PC-9 (cell line): Measurements from ENCODE around the gene HADHA. TPM values are rescaled to one million over a fixed set of nuclear protein-coding genes. Genes with fewer than 3 reads are reported as not detected.

Experiments used
- BruUV-seq: library from RNA; stranded (reverse); fragments of 400-500 nt; replicated peaks from 2 replicates; lab custom pipeline; 2021; lab: Mats Ljungman, UMichigan
- CTCF ChIA-PET: fragments of 300-600 bp; sonication (Branson Sonifier 250); formaldehyde crosslinking; loops from one replicate; lab custom pipeline; 2022; ENCODE audit warnings: antibody characterized with exemption; lab: Charles Lee
- POLR2A ChIA-PET: fragments of 300-600 bp; sonication (Branson Sonifier 250); formaldehyde crosslinking; loops from one replicate; lab custom pipeline; 2022; ENCODE audit warnings: antibody characterized with exemption; ENCODE audit not compliant: unreplicated experiment; lab: Charles Lee
- DNase-seq, 2 experiments: peaks; one replicate each; pipeline versions ENCODE4 v3.0.0 to v3.0.0-alpha.2; 2015 to 2022; ENCODE audit warnings: mixed read lengths in 1 of 2
- H2AFZ ChIP-seq: fragments of 200-600 bp; sonication (generic); 2 replicates; pipeline ENCODE4 v1.8.1; 2017; ENCODE audit warnings: antibody characterized with exemption
- H3F3A ChIP-seq: fragments of 200-600 bp; sonication (generic); 2 replicates; pipeline ENCODE4 v1.8.1; 2017; ENCODE audit warnings: antibody characterized with exemption, mild to moderate bottlenecking, low read depth; ENCODE audit not compliant: insufficient read depth
- H3K27ac ChIP-seq: fragments of 200-600 bp; sonication (generic); 2 replicates; pipeline ENCODE4 v1.6.1; 2016; ENCODE audit warnings: mixed run types
- H3K27me3 ChIP-seq: fragments of 200-600 bp; sonication (generic); 2 replicates; pipeline ENCODE4 v1.6.1; 2016; ENCODE audit warnings: low read depth, mixed run types; ENCODE audit not compliant: insufficient read depth
- H3K36me3 ChIP-seq: fragments of 200-600 bp; sonication (generic); 2 replicates; pipeline ENCODE4 v1.6.1; 2016; ENCODE audit warnings: low read depth, mixed run types
- H3K4me1 ChIP-seq: fragments of 200-600 bp; sonication (generic); replicated peaks from 2 replicates; pipeline ENCODE4 v1.6.1; 2016; ENCODE audit warnings: mixed run types; ENCODE audit not compliant: insufficient read depth
- H3K4me2 ChIP-seq: fragments of 200-600 bp; sonication (generic); 2 replicates; pipeline ENCODE4 v1.6.1; 2017; ENCODE audit warnings: mixed run types
- H3K4me3 ChIP-seq: fragments of 200-600 bp; sonication (generic); 2 replicates; pipeline ENCODE4 v1.6.1; 2016; ENCODE audit warnings: mixed run types
- H3K79me2 ChIP-seq: fragments of 200-600 bp; sonication (generic); 2 replicates; pipeline ENCODE4 v1.6.1; 2017; ENCODE audit warnings: low read depth, mixed run types
- H3K9me2 ChIP-seq: fragments of 200-600 bp; sonication (generic); 2 replicates; pipeline ENCODE4 v1.8.1; 2017; ENCODE audit warnings: mild to moderate bottlenecking; ENCODE audit not compliant: insufficient read depth
- H3K9me3 ChIP-seq: fragments of 200-600 bp; sonication (generic); 2 replicates; pipeline ENCODE4 v1.8.1; 2016; ENCODE audit warnings: low read depth; ENCODE audit not compliant: insufficient read depth
- H4K20me1 ChIP-seq: fragments of 200-600 bp; sonication (generic); 2 replicates; pipeline ENCODE4 v1.8.1; 2017; ENCODE audit not compliant: insufficient read depth
- EZH2 ChIP-seq: fragments of 200-600 bp; sonication (generic); IDR thresholded peaks from 2 replicates; pipeline ENCODE4 v1.8.0; 2017; ENCODE audit warnings: antibody characterized with exemption, low read depth
- intact Hi-C: fragments of 100-400 bp; cut with micrococcal nuclease; formaldehyde crosslinking; loops from one replicate; pipeline ENCODE4 v1.10.0; 2022; ENCODE audit not compliant: unreplicated experiment
- total RNA-seq: library from RNA; stranded (reverse); gene quantifications from 2 replicates; pipeline ENCODE4 v1.2.3, GENCODE V29; 2021
- TF ChIP-seq, protein P1 (sequence below): fragments of 200-600 bp; sonication (generic); conservative IDR thresholded peaks from 2 replicates; pipeline ENCODE4 v1.6.1; 2017; ENCODE audit warnings: mixed run types, antibody characterized with exemption, mild to moderate bottlenecking, moderate library complexity

Gene HADHA
- total RNA-seq, 1 experiment from 2014 or later: 129 TPM

DNA sequence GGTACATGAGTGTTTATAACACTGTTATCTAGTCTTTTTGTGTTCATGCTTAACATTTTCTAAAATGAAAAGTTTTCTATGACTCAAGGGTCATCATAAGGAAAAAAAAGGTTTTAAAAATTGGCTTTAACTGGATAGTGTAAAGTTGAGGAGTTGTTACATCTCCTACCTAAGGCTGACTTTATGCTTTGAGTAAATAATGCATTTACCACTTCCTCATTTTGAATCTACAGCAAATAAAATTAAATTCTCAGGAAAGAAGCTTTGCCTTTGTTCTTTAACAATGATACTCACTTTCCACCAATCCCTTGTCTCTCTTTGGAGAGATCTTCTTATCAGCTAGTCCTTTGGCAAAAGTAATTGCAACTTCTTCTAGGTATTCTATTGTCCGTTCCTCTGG, 29.7 kb downstream of the HADHA start:
- Histone ChIP-seq H3K79me2 (no peaks in the 10 kb centered on the region), H3K4me3 (no peak overlapping the region), H3K9me2 (no peaks in the 10 kb centered on the region), H3F3A (no peaks in the 10 kb centered on the region), H3K36me3 (peaks cover 56% of the 10 kb centered on the region), H4K20me1 (no peaks in the 10 kb centered on the region), H3K27me3 (no peaks in the 10 kb centered on the region), H3K27ac (no peak overlapping the region), H3K9me3 (peaks cover 14% of the 10 kb centered on the region), H3K4me1 (no peaks in the 10 kb centered on the region), H3K4me2 (no peak overlapping the region), H2AFZ (no peak overlapping the region)
- DNase-seq: no peak
- TF ChIP-seq, protein P1, sequence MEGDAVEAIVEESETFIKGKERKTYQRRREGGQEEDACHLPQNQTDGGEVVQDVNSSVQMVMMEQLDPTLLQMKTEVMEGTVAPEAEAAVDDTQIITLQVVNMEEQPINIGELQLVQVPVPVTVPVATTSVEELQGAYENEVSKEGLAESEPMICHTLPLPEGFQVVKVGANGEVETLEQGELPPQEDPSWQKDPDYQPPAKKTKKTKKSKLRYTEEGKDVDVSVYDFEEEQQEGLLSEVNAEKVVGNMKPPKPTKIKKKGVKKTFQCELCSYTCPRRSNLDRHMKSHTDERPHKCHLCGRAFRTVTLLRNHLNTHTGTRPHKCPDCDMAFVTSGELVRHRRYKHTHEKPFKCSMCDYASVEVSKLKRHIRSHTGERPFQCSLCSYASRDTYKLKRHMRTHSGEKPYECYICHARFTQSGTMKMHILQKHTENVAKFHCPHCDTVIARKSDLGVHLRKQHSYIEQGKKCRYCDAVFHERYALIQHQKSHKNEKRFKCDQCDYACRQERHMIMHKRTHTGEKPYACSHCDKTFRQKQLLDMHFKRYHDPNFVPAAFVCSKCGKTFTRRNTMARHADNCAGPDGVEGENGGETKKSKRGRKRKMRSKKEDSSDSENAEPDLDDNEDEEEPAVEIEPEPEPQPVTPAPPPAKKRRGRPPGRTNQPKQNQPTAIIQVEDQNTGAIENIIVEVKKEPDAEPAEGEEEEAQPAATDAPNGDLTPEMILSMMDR: no peak
- no peak for TF ChIP-seq EZH2
- intact Hi-C loops: no loop called here
- POLR2A ChIA-PET: no interaction called here
- CTCF ChIA-PET: no interaction called here
- no TSS peak for BruUV-seq

DNA sequence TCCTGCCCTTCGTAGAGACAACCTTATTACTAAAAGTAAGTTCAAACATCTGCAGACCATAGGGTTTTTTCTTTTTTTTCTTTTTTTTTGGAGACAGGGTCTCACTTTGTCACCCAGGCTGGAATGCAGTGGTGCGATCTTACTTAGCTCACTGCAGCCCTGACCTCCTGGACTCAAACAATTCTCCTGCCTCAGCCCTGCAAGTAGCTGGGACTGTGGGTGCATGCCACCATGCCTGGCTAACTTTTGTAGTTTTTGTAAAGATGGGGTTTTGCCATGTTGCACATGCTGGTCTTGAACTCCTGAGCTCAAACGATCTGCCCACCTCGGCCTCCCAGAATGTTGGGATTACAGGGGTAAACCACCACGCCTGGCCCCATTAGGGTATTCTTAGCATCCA, 32.4 kb downstream of the HADHA start:
- BruUV-seq: no TSS peak
- no peak overlapping the region for H3K27ac ChIP-seq
- no peak overlapping the region for H2AFZ ChIP-seq

DNA sequence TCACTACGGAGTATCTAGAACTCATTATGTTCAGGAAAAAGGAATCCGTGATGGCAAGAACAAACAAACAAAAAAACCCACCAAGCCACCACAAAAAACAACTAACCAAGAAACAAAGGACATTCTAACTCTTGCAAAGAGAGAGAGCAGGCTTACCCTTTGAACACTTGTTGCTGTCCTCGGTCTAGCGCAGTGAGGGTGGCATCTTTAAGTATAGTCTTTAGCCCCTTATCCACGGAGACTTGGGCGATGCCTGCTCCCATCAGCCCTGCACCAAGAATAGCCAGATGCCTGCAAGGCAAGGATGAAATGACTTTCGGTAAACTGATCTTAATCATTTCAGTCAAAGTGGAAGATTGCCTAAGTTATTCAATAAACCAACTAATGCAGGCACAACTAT, 40.5 kb downstream of the HADHA start:
- H3K36me3 ChIP-seq: peaks cover 37% of the 10 kb centered on the region
- peaks cover 5% of the 10 kb centered on the region; the same call in 1 of the 2 replicates for H3F3A ChIP-seq
- no peak overlapping the region for H3K27ac ChIP-seq
- H3K9me2 ChIP-seq: no peaks in the 10 kb centered on the region
- no TSS peak for BruUV-seq
- intact Hi-C loops: no loop called here
- DNase-seq: no peak
- no peaks in the 10 kb centered on the region for H3K27me3 ChIP-seq
- no peaks in the 10 kb centered on the region for H4K20me1 ChIP-seq
- H3K79me2 ChIP-seq: no peaks in the 10 kb centered on the region
- CTCF ChIA-PET: no interaction called here
- H3K4me1 ChIP-seq: no peaks in the 10 kb centered on the region
- no peak overlapping the region for H3K4me2 ChIP-seq
- POLR2A ChIA-PET: no interaction called here
- TF ChIP-seq EZH2: no peak
- TF ChIP-seq, protein P1: no peak
- no peak overlapping the region for H2AFZ ChIP-seq
- H3K9me3 ChIP-seq: no peaks in the 10 kb centered on the region
- H3K4me3 ChIP-seq: no peak overlapping the region

More for the DNA sequence above, 32.4 kb downstream of the HADHA start:
- no peaks in the 10 kb centered on the region for H4K20me1 ChIP-seq
- CTCF ChIA-PET: no interaction called here
- no peaks in the 10 kb centered on the region for H3K4me1 ChIP-seq
- H3K4me2 ChIP-seq: no peak overlapping the region
- DNase-seq: no peak
- H3K9me3 ChIP-seq: no peaks in the 10 kb centered on the region
- no peaks in the 10 kb centered on the region for H3K9me2 ChIP-seq
- H3K4me3 ChIP-seq: no peak overlapping the region
- POLR2A ChIA-PET: no interaction called here
- no peaks in the 10 kb centered on the region for H3K27me3 ChIP-seq
- peaks cover 50% of the 10 kb centered on the region for H3K36me3 ChIP-seq
- intact Hi-C loops: no loop called here
- TF ChIP-seq, protein P1: no peak
- no peak for TF ChIP-seq EZH2
- no peaks in the 10 kb centered on the region for H3K79me2 ChIP-seq
- no peaks in the 10 kb centered on the region; the same call in 1 of the 2 replicates for H3F3A ChIP-seq
